NCI-H345 (cell line): ENCODE data around the gene SIAH2.

ENCODE experiments used
- DNase-seq: peaks from one replicate; lab custom pipeline; 2025; lab: John Stamatoyannopoulos, UW

SIAH2 gene

GRCh38 chr3:150775001-150775599 is 12.1 kb upstream of the SIAH2 start:
- DNase-seq = no peak

GRCh38 chr3:150773616-150774192 is 10.7 kb upstream of the SIAH2 start:
- no peak for DNase-seq

GRCh38 chr3:150771600-150771999 is 8.6 kb upstream of the SIAH2 start:
- DNase-seq = no peak

- no peak for DNase-seq
These were observed 7.7 kb upstream of the SIAH2 start for GRCh38 chr3:150770681-150771080.

- no peak for DNase-seq
These were observed 3.8 kb upstream of the SIAH2 start for GRCh38 chr3:150766742-150767141.

GRCh38 chr3:150765949-150766720 is 3.2 kb upstream of the SIAH2 start:
- no peak for DNase-seq

- no peak for DNase-seq
These were observed 2.0 kb upstream of the SIAH2 start for GRCh38 chr3:150764967-150765366.

GRCh38 chr3:150764566-150764965 is 1.6 kb upstream of the SIAH2 start:
- no peak for DNase-seq

- no peak for DNase-seq
These were observed 993 bp upstream of the SIAH2 start for GRCh38 chr3:150763841-150764483.

GRCh38 chr3:150762662-150763121 is 277 bp downstream of the SIAH2 start:
- DNase-seq = peak; percentile 28

- peak; percentile 36 for DNase-seq
These were observed 923 bp downstream of the SIAH2 start for GRCh38 chr3:150761831-150762661.

- no peak for DNase-seq
These were observed 2.4 kb downstream of the SIAH2 start for GRCh38 chr3:150760431-150761200.

- DNase-seq = no peak
These were observed 3.0 kb downstream of the SIAH2 start for GRCh38 chr3:150759947-150760346.

- DNase-seq = no peak
These were observed 3.6 kb downstream of the SIAH2 start for GRCh38 chr3:150759319-150759718.

GRCh38 chr3:150757768-150758167 is 5.2 kb downstream of the SIAH2 start:
- DNase-seq = no peak

- no peak for DNase-seq
These were observed 5.6 kb downstream of the SIAH2 start for GRCh38 chr3:150757364-150757763.

- DNase-seq = no peak
These were observed 6.4 kb downstream of the SIAH2 start for GRCh38 chr3:150756491-150757059.

GRCh38 chr3:150755902-150756301 is 7.1 kb downstream of the SIAH2 start:
- DNase-seq = no peak

GRCh38 chr3:150754896-150755295 is 8.1 kb downstream of the SIAH2 start:
- no peak for DNase-seq

GRCh38 chr3:150751781-150752263 is 11.1 kb downstream of the SIAH2 start:
- peak; percentile 60 for DNase-seq

- no peak for DNase-seq
These were observed 13.7 kb downstream of the SIAH2 start for GRCh38 chr3:150749255-150749654.
